GM08714 (cell line): ENCODE data around the gene BAIAP2.

Experiments used
- H3K4me3 ChIP-seq: fragments of 200-500 bp; sonication (Bioruptor generic); 2 replicates; pipeline ENCODE4 v1.5.1; 2014; ENCODE audit warnings: mild to moderate bottlenecking, low read length, inconsistent platforms
- ZNF274 ChIP-seq: IDR thresholded peaks from 2 replicates; pipeline ENCODE4 v1.6.1; 2012; ENCODE audit warnings: mild to moderate bottlenecking, low read depth, low read length

BAIAP2 gene

GRCh38 chr17:81120695-81121621 is 86.0 kb downstream of the BAIAP2 start:
- no peak for TF ChIP-seq ZNF274
- no peak overlapping the region for H3K4me3 ChIP-seq

GRCh38 chr17:81121841-81122733 is 87.1 kb downstream of the BAIAP2 start:
- no peak overlapping the region for H3K4me3 ChIP-seq
- no peak for TF ChIP-seq ZNF274

GRCh38 chr17:81123052-81124048 is 88.4 kb downstream of the BAIAP2 start:
- H3K4me3 ChIP-seq = no peak overlapping the region
- TF ChIP-seq ZNF274 = no peak

- no peak for TF ChIP-seq ZNF274
Measured at GRCh38 chr17:81124377-81124776, 89.4 kb downstream of the BAIAP2 start.

GRCh38 chr17:81125573-81126081 is 90.7 kb downstream of the BAIAP2 start:
- no peak for TF ChIP-seq ZNF274
- no peak overlapping the region for H3K4me3 ChIP-seq

More at GRCh38 chr17:81124377-81124776, 89.4 kb downstream of the BAIAP2 start:
- no peak overlapping the region for H3K4me3 ChIP-seq

- TF ChIP-seq ZNF274 = no peak
- no peak overlapping the region for H3K4me3 ChIP-seq
Measured at GRCh38 chr17:81126281-81127132, 91.6 kb downstream of the BAIAP2 start.

GRCh38 chr17:81127133-81127455 is 92.1 kb downstream of the BAIAP2 start:
- TF ChIP-seq ZNF274 = no peak
- no peak overlapping the region for H3K4me3 ChIP-seq

- no peak overlapping the region for H3K4me3 ChIP-seq
- no peak for TF ChIP-seq ZNF274
Measured at GRCh38 chr17:81127526-81128177, 92.7 kb downstream of the BAIAP2 start.

GRCh38 chr17:81128338-81128737 is 93.4 kb downstream of the BAIAP2 start:
- no peak for TF ChIP-seq ZNF274
- no peak overlapping the region for H3K4me3 ChIP-seq

- H3K4me3 ChIP-seq = no peak overlapping the region
- no peak for TF ChIP-seq ZNF274
Measured at GRCh38 chr17:81128774-81129173, 93.8 kb downstream of the BAIAP2 start.

GRCh38 chr17:81129289-81129688 is 94.3 kb downstream of the BAIAP2 start:
- no peak overlapping the region for H3K4me3 ChIP-seq
- TF ChIP-seq ZNF274 = no peak

- no peak for TF ChIP-seq ZNF274
- H3K4me3 ChIP-seq = no peak overlapping the region
Measured at GRCh38 chr17:81129711-81130367, 94.9 kb downstream of the BAIAP2 start.
